ENCODE results near the gene PPIG. TPM values are rescaled to one million over a fixed set of nuclear protein-coding genes. Genes with fewer than 3 reads are reported as not detected.
A peak's percentile ranks its signal among the peaks of the same experiment; 100 is the strongest.
"Not testable (repeated sequence)": the region's sequence is repeated elsewhere in the genome, so short reads cannot be mapped to it uniquely, and the experiment has no call there.

The PPIG gene
- total RNA-seq, 1 donor from 2014 or later = 25.6 TPM

DNA sequence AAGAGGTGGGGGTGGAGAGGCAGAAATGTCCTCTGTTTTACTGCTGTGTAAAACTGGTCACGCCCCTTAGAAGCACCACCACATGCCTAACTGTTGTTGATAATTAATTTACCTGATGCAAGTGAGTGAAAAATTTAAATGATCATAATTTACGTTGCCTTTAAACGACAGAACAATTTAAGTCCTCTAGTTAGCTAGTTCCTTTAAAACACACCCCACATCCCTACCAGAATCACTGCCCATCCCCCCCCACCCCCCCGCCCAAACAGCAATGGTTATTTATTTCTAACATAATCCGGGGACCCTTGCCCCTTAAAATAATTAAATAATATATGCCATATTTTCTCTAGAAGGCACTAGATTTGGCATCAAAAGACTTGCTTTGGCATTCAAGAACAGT lies 633 bp upstream of the PPIG start:
- H3K9me3 ChIP-seq (ENCODE audit: control insufficient read depth in 3 of 3, low read length in 3 of 3) = no peaks in the 10 kb centered on the region
- no peak overlapping the region for H3K9ac ChIP-seq (ENCODE audit: low read depth in 1 of 3, low read length in 3 of 3)
- H3K4me3 ChIP-seq (ENCODE audit: low read length in 3 of 3) = peak overlapping the region; percentile 98 to 99 (median 99)
- no peaks in the 10 kb centered on the region for H3K36me3 ChIP-seq (ENCODE audit: control insufficient read depth in 3 of 3, insufficient read depth in 3 of 3, low read length in 3 of 3)
- peaks cover 7 to 19% (median 16%) of the 10 kb centered on the region in 3 donors for H3K4me1 ChIP-seq (ENCODE audit: control insufficient read depth in 3 of 3, insufficient read depth in 3 of 3, low read length in 3 of 3)
- peak overlapping the region; percentile 98 for H3K27ac ChIP-seq (ENCODE audit: low read depth, low read length)
- no peaks in the 10 kb centered on the region for H3K27me3 ChIP-seq (ENCODE audit: control insufficient read depth in 3 of 3, insufficient read depth in 3 of 3, low read length in 3 of 3)

DNA sequence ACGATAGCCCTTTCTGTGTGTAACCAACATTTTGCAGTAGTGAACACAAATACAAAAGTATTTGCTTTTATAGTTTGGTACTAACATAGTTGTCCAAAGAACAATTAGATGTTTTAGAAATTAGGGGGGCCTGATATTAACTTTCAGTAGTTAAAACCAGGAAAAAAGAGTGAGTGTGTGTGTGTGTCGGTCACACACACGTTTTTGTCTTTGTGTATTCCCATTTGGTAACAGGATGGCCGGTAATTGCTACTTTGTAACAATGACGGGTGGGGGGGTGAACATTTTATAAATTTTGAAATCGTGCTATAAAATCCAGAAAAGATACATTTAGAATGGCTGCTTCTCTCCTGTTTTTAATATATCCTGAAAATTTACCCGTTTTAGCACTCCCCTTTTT lies 1.5 kb downstream of the PPIG start:
- H3K9ac ChIP-seq (ENCODE audit: low read depth in 1 of 3, low read length in 3 of 3) = peak overlapping the region; percentile 57 to 99 (median 98)
- no peaks in the 10 kb centered on the region for H3K27me3 ChIP-seq (ENCODE audit: control insufficient read depth in 3 of 3, insufficient read depth in 3 of 3, low read length in 3 of 3)
- no peaks in the 10 kb centered on the region for H3K9me3 ChIP-seq (ENCODE audit: control insufficient read depth in 3 of 3, low read length in 3 of 3)
- no peaks in the 10 kb centered on the region for H3K36me3 ChIP-seq (ENCODE audit: control insufficient read depth in 3 of 3, insufficient read depth in 3 of 3, low read length in 3 of 3)
- peak overlapping the region; percentile 83 to 99 (median 99) for H3K4me3 ChIP-seq (ENCODE audit: low read length in 3 of 3)
- H3K27ac ChIP-seq (ENCODE audit: low read depth, low read length) = no peak overlapping the region
- H3K4me1 ChIP-seq (ENCODE audit: control insufficient read depth in 3 of 3, insufficient read depth in 3 of 3, low read length in 3 of 3) = peaks cover 7 to 19% (median 16%) of the 10 kb centered on the region in 3 donors

DNA sequence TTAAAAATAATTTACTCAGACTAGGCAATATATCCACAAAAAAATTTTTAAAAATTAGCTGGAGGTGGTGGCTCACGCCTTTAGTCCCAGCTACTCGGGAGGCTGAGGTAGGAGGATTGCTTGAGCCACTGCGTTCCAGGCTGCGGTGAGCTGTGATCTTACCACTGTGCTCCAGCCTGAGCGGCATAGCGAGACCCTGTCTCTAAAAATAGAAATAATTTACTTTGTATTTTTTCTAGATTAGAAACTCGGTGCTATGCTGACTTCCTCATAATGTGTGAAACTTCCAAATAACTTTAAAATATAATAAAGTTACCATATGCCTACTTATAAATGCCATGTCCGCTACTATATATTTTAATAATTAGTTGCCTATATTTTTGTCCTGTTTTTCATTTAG lies 6.7 kb downstream of the PPIG start:
- Histone ChIP-seq H3K4me3 (ENCODE audit: low read length in 3 of 3) (no peak overlapping the region), H3K27ac (ENCODE audit: low read depth, low read length) (no peak overlapping the region), H3K9me3 (ENCODE audit: control insufficient read depth in 3 of 3, low read length in 3 of 3) (no peaks in the 10 kb centered on the region), H3K4me1 (ENCODE audit: control insufficient read depth in 3 of 3, insufficient read depth in 3 of 3, low read length in 3 of 3) (peaks cover 7 to 14% (median 7%) of the 10 kb centered on the region in 3 donors), H3K36me3 (ENCODE audit: control insufficient read depth in 3 of 3, insufficient read depth in 3 of 3, low read length in 3 of 3) (no peaks in the 10 kb centered on the region), H3K27me3 (ENCODE audit: control insufficient read depth in 3 of 3, insufficient read depth in 3 of 3, low read length in 3 of 3) (no peaks in the 10 kb centered on the region), H3K9ac (ENCODE audit: low read depth in 1 of 3, low read length in 3 of 3) (no peak overlapping the region)

DNA sequence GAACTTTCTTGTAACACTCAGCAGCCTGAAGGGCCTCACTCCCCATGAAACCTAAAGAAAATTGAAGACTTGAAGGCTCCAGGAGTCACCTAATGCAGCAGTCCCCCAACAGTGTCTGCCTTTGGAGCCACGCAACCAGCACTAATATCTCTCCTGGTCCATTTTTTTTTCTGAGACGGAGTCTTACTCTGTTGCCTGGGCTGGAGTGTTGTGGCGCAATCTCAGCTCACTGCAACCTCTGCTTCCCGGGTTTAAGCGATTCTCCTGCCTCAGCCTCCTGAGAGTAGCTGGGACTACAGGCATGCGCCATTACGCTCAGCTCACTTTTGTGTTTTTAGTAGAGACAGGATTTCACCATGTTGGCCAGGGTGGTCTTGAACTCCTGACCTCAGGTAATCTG lies 12.4 kb downstream of the PPIG start:
- not testable (repeated sequence) for H3K36me3 ChIP-seq (ENCODE audit: control insufficient read depth in 3 of 3, insufficient read depth in 3 of 3, low read length in 3 of 3); H3K9ac ChIP-seq (ENCODE audit: low read depth in 1 of 3, low read length in 3 of 3); H3K9me3 ChIP-seq (ENCODE audit: control insufficient read depth in 3 of 3, low read length in 3 of 3); H3K4me3 ChIP-seq (ENCODE audit: low read length in 3 of 3); H3K4me1 ChIP-seq (ENCODE audit: control insufficient read depth in 3 of 3, insufficient read depth in 3 of 3, low read length in 3 of 3); H3K27ac ChIP-seq (ENCODE audit: low read depth, low read length); H3K27me3 ChIP-seq (ENCODE audit: control insufficient read depth in 3 of 3, insufficient read depth in 3 of 3, low read length in 3 of 3)

DNA sequence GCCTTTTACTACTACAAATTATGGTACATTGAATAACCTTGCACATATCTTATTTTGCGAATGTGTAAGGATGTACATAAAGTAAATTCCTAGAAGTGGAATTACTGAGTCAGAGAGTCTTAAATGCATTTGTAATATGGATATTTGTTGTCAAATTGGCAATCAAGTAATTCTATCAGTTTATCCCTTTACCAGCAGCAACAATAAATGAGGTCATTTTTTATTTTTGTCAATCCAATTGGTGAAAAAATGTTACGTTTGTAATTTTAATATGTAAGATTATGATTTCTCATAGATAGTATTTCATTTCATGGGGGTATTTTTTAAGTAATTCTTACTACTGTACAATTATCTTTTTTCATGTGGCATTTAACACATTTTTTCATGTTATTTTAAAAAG lies 14.8 kb downstream of the PPIG start:
- H3K27ac ChIP-seq (ENCODE audit: low read depth, low read length) = no peak overlapping the region
- H3K27me3 ChIP-seq (ENCODE audit: control insufficient read depth in 3 of 3, insufficient read depth in 3 of 3, low read length in 3 of 3) = no peaks in the 10 kb centered on the region
- no peaks in the 10 kb centered on the region for H3K36me3 ChIP-seq (ENCODE audit: control insufficient read depth in 3 of 3, insufficient read depth in 3 of 3, low read length in 3 of 3)
- no peaks in the 10 kb centered on the region for H3K9me3 ChIP-seq (ENCODE audit: control insufficient read depth in 3 of 3, low read length in 3 of 3)
- no peak overlapping the region for H3K4me3 ChIP-seq (ENCODE audit: low read length in 3 of 3)
- no peak overlapping the region for H3K9ac ChIP-seq (ENCODE audit: low read depth in 1 of 3, low read length in 3 of 3)
- H3K4me1 ChIP-seq (ENCODE audit: control insufficient read depth in 3 of 3, insufficient read depth in 3 of 3, low read length in 3 of 3) = peaks cover 0 to 3% (median 3%) of the 10 kb centered on the region in 3 donors

DNA sequence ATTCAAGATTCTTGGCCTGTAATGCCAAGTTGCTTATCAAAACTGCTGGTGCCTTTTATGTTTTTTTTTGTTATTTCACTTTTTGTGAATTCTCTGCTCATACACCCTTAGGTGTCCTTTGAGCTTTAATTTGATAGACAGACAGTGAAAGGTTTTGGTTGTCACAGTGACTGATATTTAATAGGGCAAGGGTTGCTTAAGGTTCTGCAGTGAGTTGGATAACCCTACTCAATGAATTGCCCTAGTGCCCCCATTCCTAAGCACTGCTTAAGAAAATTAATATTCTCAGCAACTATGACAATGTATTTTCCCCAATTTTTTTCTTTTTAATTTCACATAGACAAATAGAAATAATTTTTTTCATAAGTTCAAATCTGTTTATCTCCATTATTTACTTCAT lies 15.4 kb downstream of the PPIG start:
- Histone ChIP-seq H3K27ac (ENCODE audit: low read depth, low read length) (no peak overlapping the region), H3K4me1 (ENCODE audit: control insufficient read depth in 3 of 3, insufficient read depth in 3 of 3, low read length in 3 of 3) (peaks cover 0 to 3% (median 3%) of the 10 kb centered on the region in 3 donors), H3K36me3 (ENCODE audit: control insufficient read depth in 3 of 3, insufficient read depth in 3 of 3, low read length in 3 of 3) (peaks cover 0 to 2% (median 0%) of the 10 kb centered on the region in 3 donors), H3K27me3 (ENCODE audit: control insufficient read depth in 3 of 3, insufficient read depth in 3 of 3, low read length in 3 of 3) (no peaks in the 10 kb centered on the region), H3K9me3 (ENCODE audit: control insufficient read depth in 3 of 3, low read length in 3 of 3) (no peaks in the 10 kb centered on the region), H3K4me3 (ENCODE audit: low read length in 3 of 3) (no peak overlapping the region), H3K9ac (ENCODE audit: low read depth in 1 of 3, low read length in 3 of 3) (no peak overlapping the region)

DNA sequence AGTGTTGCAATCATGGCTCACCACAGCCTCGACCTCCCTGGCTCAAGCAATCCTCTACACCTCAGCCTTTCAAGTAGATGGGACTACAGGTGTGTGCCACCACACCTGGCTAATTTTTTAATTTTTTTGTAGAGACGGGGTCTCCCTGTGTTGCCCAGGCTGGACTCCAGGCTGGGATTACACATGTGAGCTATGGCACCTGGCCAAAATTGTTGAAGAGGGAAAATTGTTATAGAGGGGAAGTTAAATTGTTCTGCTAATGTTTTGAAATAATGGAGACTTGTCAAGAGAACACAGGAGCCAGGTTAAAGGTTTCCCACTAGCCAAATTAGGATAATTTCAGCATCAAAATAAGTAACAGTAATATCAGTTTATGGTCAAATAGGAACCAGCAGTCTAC lies 25.1 kb downstream of the PPIG start:
- Histone ChIP-seq H3K36me3 (ENCODE audit: control insufficient read depth in 3 of 3, insufficient read depth in 3 of 3, low read length in 3 of 3) (peaks cover 21 to 45% (median 28%) of the 10 kb centered on the region in 3 donors), H3K9me3 (ENCODE audit: control insufficient read depth in 3 of 3, low read length in 3 of 3) (no peaks in the 10 kb centered on the region), H3K4me1 (ENCODE audit: control insufficient read depth in 3 of 3, insufficient read depth in 3 of 3, low read length in 3 of 3) (no peaks in the 10 kb centered on the region), H3K27me3 (ENCODE audit: control insufficient read depth in 3 of 3, insufficient read depth in 3 of 3, low read length in 3 of 3) (no peaks in the 10 kb centered on the region), H3K9ac (ENCODE audit: low read depth in 1 of 3, low read length in 3 of 3) (no peak overlapping the region), H3K27ac (ENCODE audit: low read depth, low read length) (no peak overlapping the region), H3K4me3 (ENCODE audit: low read length in 3 of 3) (no peak overlapping the region)

DNA sequence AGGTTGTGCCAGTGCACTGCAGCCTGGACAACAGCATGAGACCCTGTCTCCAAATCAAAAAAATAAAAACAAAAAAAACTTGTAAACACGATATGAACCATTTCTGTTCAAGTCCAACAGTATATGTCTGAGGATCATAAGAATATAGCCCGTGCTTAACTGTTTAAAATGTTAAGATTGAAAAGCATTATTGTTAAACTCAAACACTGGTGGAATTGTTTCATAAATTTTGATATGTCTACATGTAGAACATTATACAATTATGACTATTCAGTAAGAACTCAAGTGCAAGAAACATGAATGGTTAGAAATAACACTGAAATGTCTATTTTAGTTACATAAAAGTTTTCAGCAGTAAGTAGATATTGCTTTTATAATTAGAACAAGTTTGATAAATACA lies 29.7 kb downstream of the PPIG start:
- Histone ChIP-seq H3K9ac (ENCODE audit: low read depth in 1 of 3, low read length in 3 of 3) (no peak overlapping the region), H3K36me3 (ENCODE audit: control insufficient read depth in 3 of 3, insufficient read depth in 3 of 3, low read length in 3 of 3) (peaks cover 18 to 42% (median 41%) of the 10 kb centered on the region in 3 donors), H3K4me3 (ENCODE audit: low read length in 3 of 3) (no peak overlapping the region), H3K27me3 (ENCODE audit: control insufficient read depth in 3 of 3, insufficient read depth in 3 of 3, low read length in 3 of 3) (no peaks in the 10 kb centered on the region), H3K4me1 (ENCODE audit: control insufficient read depth in 3 of 3, insufficient read depth in 3 of 3, low read length in 3 of 3) (no peaks in the 10 kb centered on the region), H3K9me3 (ENCODE audit: control insufficient read depth in 3 of 3, low read length in 3 of 3) (no peaks in the 10 kb centered on the region), H3K27ac (ENCODE audit: low read depth, low read length) (no peak overlapping the region)

DNA sequence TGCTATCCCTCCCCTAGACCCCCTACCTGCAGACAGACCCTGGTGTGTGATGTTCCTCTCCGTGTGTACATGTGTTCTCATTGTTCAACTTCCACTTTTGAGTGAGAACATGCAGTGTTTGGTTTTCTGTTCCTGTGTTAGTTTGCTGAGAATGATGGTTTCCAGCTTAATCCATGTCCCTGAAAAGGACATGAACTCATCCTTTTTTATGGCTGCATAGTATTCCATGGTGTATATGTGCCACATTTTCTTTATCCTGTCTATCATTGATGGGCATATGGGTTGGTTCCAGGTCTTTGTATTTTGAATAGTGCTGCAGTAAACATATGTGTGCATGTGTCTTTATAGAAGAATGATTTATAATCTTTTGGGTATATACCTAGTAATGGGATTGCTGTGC lies 31.8 kb downstream of the PPIG start:
- H3K27me3 ChIP-seq (ENCODE audit: control insufficient read depth in 3 of 3, insufficient read depth in 3 of 3, low read length in 3 of 3); H3K9ac ChIP-seq (ENCODE audit: low read depth in 1 of 3, low read length in 3 of 3); H3K4me3 ChIP-seq (ENCODE audit: low read length in 3 of 3); H3K9me3 ChIP-seq (ENCODE audit: control insufficient read depth in 3 of 3, low read length in 3 of 3); H3K4me1 ChIP-seq (ENCODE audit: control insufficient read depth in 3 of 3, insufficient read depth in 3 of 3, low read length in 3 of 3); H3K27ac ChIP-seq (ENCODE audit: low read depth, low read length): not testable (repeated sequence)
- peaks cover 8 to 30% (median 23%) of the 10 kb centered on the region in 3 donors for H3K36me3 ChIP-seq (ENCODE audit: control insufficient read depth in 3 of 3, insufficient read depth in 3 of 3, low read length in 3 of 3)

DNA sequence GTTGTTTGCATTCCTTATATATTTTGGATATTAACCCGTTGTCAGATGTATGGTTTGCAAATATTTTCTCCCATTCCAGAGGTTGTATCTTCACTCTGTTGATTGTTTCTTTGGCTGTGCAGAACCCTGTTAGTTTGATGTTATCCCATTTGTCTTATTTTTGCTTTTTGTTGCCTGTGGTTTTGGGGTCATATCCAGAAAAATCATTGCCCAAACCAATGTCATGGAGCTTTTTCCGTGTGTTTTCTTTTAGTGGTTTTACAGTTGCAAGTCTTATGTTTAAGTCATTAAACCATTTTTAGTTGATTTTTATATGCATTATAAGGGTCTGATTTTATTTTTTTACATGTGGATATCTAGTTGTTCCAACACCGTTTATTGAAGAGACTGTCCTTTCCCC lies 35.8 kb downstream of the PPIG start:
- peaks cover 5 to 15% (median 14%) of the 10 kb centered on the region in 3 donors for H3K36me3 ChIP-seq (ENCODE audit: control insufficient read depth in 3 of 3, insufficient read depth in 3 of 3, low read length in 3 of 3)

DNA sequence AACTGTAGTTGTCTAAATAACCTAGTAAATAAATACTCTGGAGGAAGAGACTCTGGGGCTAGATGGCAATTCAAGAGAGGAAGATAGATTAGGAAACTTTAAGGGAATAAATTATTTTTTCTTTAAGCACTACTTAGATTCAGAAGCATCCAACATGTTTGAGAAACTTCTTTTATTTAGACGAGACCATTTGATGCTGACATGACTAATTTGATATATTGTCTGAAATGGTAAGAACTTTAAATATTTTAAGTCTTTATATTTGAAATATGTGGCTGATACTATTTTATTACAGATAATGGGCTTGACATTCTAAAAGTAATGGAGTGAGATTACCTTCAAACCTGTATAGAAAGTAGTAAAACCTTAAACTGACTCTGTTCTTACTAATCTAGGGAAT lies 36.4 kb downstream of the PPIG start:
- H3K36me3 ChIP-seq (ENCODE audit: control insufficient read depth in 3 of 3, insufficient read depth in 3 of 3, low read length in 3 of 3) = peaks cover 5 to 10% (median 8%) of the 10 kb centered on the region in 3 donors
- no peaks in the 10 kb centered on the region for H3K4me1 ChIP-seq (ENCODE audit: control insufficient read depth in 3 of 3, insufficient read depth in 3 of 3, low read length in 3 of 3)
- no peak overlapping the region for H3K9ac ChIP-seq (ENCODE audit: low read depth in 1 of 3, low read length in 3 of 3)
- H3K27me3 ChIP-seq (ENCODE audit: control insufficient read depth in 3 of 3, insufficient read depth in 3 of 3, low read length in 3 of 3) = no peaks in the 10 kb centered on the region
- H3K4me3 ChIP-seq (ENCODE audit: low read length in 3 of 3) = no peak overlapping the region
- no peak overlapping the region for H3K27ac ChIP-seq (ENCODE audit: low read depth, low read length)
- no peaks in the 10 kb centered on the region for H3K9me3 ChIP-seq (ENCODE audit: control insufficient read depth in 3 of 3, low read length in 3 of 3)

More for the DNA sequence above, 35.8 kb downstream of the PPIG start:
- Histone ChIP-seq H3K9me3 (ENCODE audit: control insufficient read depth in 3 of 3, low read length in 3 of 3) (no peaks in the 10 kb centered on the region), H3K27me3 (ENCODE audit: control insufficient read depth in 3 of 3, insufficient read depth in 3 of 3, low read length in 3 of 3) (no peaks in the 10 kb centered on the region), H3K27ac (ENCODE audit: low read depth, low read length) (no peak overlapping the region), H3K9ac (ENCODE audit: low read depth in 1 of 3, low read length in 3 of 3) (no peak overlapping the region), H3K4me1 (ENCODE audit: control insufficient read depth in 3 of 3, insufficient read depth in 3 of 3, low read length in 3 of 3) (no peaks in the 10 kb centered on the region), H3K4me3 (ENCODE audit: low read length in 3 of 3) (no peak overlapping the region)
